Pancreas (tissue), 10 donors: ENCODE measurements around the gene SON. TPM values are rescaled to one million over a fixed set of nuclear protein-coding genes. Genes with fewer than 3 reads are reported as not detected.
A peak's percentile ranks its signal among the peaks of the same experiment; 100 is the strongest.

ENCODE experiments used
- ATAC-seq, 4 donors: fragments of 200-7000 bp; cut with Tn5 transposase; one replicate each; pipeline versions ENCODE4 v1.8.0 to v1.9.1; 2020; ENCODE audit warnings: mild to moderate bottlenecking in 4 of 4, moderate library complexity in 4 of 4
- DNase-seq, 6 donors: peaks; one replicate each; pipeline ENCODE4 v3.0.0-alpha.2; 2020
- FAIRE-seq: peaks from 2 replicates; lab custom pipeline; 2012; peaks lifted over from hg19 to GRCh38; lab: Jason Lieb, UNC
- H3K27ac ChIP-seq, 4 donors: fragments of 200-600 bp; sonication (generic); 1 replicate in 3 of 4; 2 replicates in 1 of 4; pipeline versions ENCODE4 v1.5.0 to v1.8.0; 2020
- H3K27me3 ChIP-seq, 4 donors: fragments of 200-600 bp; one replicate each; pipeline ENCODE4 v1.8.0; 2021
- H3K36me3 ChIP-seq, 3 donors: fragments of 200-600 bp; sonication (generic) in 1 of 3; one replicate each; pipeline versions ENCODE4 v1.5.0 to v1.8.0; 2020 to 2021
- H3K4me1 ChIP-seq, 3 donors: fragments of 200-600 bp; one replicate each; pipeline ENCODE4 v1.8.0; 2021
- H3K4me3 ChIP-seq, 4 donors: fragments of 200-600 bp; sonication (generic) in 2 of 4; one replicate each; pipeline versions ENCODE4 v1.5.0 to v1.8.0; 2020 to 2021
- H3K9me3 ChIP-seq, 4 donors: fragments of 200-600 bp; one replicate each; pipeline ENCODE4 v1.8.0; 2021
- WGBS, 2 donors: extraction: QIAGEN DNeasy Blood & Tissue Kit; methylation state at CpG; one replicate each; pipeline ENCODE4 v1.1.7; 2013; 5-methylcytosine and 5-hydroxymethylcytosine counted together
- intact Hi-C, 3 donors: fragments of 100-400 bp; cut with DNase I; formaldehyde crosslinking; loops; one replicate each; pipeline versions ENCODE4 v1.11.1 to v1.14.2; 2022
- polyA plus RNA-seq, 2 donors: library from polyadenylated mRNA; stranded (reverse); fragments of 200-250 nt; gene quantifications; one replicate each; pipeline ENCODE4 v1.2.3, GENCODE V29; 2013
- total RNA-seq, 6 donors: library from RNA; stranded (reverse); fragmentation: NEBNext Ultra II Directional in 4 of 6; extraction: Animal tissue kit (Norgen Biotek cat#: 25700) in 4 of 6; gene quantifications; one replicate each; pipeline versions ENCODE4 v1.2.1 to v1.2.4, GENCODE V29; 2021 to 2023
- TF ChIP-seq, protein P1 (sequence below), 4 donors: fragments of 200-600 bp; sonication (generic) in 3 of 4; IDR thresholded peaks; one replicate each; pipeline versions ENCODE4 v1.5.0 to v1.8.0; 2021; ENCODE audit warnings: antibody characterized with exemption in 4 of 4
- donor health status: healthy with polysubstance abuse.
- donor health status: DM: no; HTN: no; CAD: no; lungs with moderate emphysema.
- donor health status: DM: no; HTN: no; CAD: no.
- donor health status: control.
- donor health status: control.
- donor health status: Bipolar disorder and iron deficiency.
- donor health status: DM: yes; HTN: yes; CAD: no.
- donor health status: DM: no; HTN: no; CAD: no.
- donor health status: DM: no; HTN: no; CAD: no.
- donor health status: DM: yes; HTN: yes; CAD: no.

The SON gene
- 100 to 1,000 TPM in 3 of 6 donors, 10 to 100 TPM in 3; 82.5 to 154 (median 102) TPM for total RNA-seq
- polyA plus RNA-seq, result 100 to 1,000 TPM in 1 of 2 donors, 10 to 100 TPM in 1; 86.7 to 205 TPM

- intact Hi-C loops, result no loop called here
- WGBS, 2 donors, result 0% methylated on average over 56 of the region's 57 CpGs
- peak; percentile 96 for FAIRE-seq
Measured at GRCh38 chr21:33542640-33543504, at the start of gene SON. TSS of gene SON (plus strand) at chr21:33543038. CDS start at chr21:33543093, 55 bp downstream.

DNA sequence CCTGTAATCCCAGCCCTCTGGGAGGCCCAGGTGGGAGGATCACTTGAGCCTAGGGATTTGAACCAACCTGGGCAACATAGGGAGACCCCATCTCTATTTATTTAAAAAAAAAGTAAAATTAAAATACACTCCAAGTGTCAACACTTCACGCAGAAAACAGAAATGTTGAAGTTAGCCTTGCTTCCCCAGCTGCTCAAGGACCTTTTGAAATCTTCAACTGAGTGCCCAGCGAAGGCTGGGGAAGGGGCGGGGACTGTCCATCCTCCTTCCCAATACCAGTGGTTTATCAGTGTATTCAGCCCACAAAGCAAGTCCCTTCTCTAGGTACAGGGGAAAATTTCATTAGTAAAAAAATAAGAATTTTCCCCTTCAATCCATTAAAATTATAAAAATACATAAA, 49.1 kb upstream of the SON start:
- Histone ChIP-seq H3K9me3 (no peaks in the 10 kb centered on the region), H3K27me3 (no peaks in the 10 kb centered on the region), H3K36me3 (no peaks in the 10 kb centered on the region), H3K4me1 (no peaks in the 10 kb centered on the region), H3K27ac (no peak overlapping the region), H3K4me3 (no peak overlapping the region)
- no peak for ATAC-seq
- intact Hi-C loops, result no loop called here
- TF ChIP-seq, protein P1, sequence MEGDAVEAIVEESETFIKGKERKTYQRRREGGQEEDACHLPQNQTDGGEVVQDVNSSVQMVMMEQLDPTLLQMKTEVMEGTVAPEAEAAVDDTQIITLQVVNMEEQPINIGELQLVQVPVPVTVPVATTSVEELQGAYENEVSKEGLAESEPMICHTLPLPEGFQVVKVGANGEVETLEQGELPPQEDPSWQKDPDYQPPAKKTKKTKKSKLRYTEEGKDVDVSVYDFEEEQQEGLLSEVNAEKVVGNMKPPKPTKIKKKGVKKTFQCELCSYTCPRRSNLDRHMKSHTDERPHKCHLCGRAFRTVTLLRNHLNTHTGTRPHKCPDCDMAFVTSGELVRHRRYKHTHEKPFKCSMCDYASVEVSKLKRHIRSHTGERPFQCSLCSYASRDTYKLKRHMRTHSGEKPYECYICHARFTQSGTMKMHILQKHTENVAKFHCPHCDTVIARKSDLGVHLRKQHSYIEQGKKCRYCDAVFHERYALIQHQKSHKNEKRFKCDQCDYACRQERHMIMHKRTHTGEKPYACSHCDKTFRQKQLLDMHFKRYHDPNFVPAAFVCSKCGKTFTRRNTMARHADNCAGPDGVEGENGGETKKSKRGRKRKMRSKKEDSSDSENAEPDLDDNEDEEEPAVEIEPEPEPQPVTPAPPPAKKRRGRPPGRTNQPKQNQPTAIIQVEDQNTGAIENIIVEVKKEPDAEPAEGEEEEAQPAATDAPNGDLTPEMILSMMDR (IDR thresholded peaks at IDR 0.05), result no peak
- 81 to 93% methylated on average over 3 of the region's 3 CpGs for WGBS, 2 donors
- DNase-seq, result no peak
- no peak for FAIRE-seq

More at GRCh38 chr21:33542640-33543504, at the start of gene SON:
- ATAC-seq, result peak; percentile 92 to 97 (median 92)
- no peaks in the 10 kb centered on the region for H3K9me3 ChIP-seq
- H3K27ac ChIP-seq, result peak within 1 kb of the TSS; percentile 98 to 100 (median 100)
- TF ChIP-seq, protein P1 (IDR thresholded peaks at IDR 0.05), result no peak
- no peaks in the 10 kb centered on the region for H3K27me3 ChIP-seq
- peaks cover 13 to 39% (median 20%) of the 10 kb centered on the region in 3 donors for H3K4me1 ChIP-seq
- peak within 1 kb of the TSS; percentile 38 to 82 (median 74) for H3K4me3 ChIP-seq
- peak; percentile 95 to 99 (median 98) for DNase-seq
- peaks cover 0 to 18% (median 7%) of the 10 kb centered on the region in 3 donors for H3K36me3 ChIP-seq

DNA sequence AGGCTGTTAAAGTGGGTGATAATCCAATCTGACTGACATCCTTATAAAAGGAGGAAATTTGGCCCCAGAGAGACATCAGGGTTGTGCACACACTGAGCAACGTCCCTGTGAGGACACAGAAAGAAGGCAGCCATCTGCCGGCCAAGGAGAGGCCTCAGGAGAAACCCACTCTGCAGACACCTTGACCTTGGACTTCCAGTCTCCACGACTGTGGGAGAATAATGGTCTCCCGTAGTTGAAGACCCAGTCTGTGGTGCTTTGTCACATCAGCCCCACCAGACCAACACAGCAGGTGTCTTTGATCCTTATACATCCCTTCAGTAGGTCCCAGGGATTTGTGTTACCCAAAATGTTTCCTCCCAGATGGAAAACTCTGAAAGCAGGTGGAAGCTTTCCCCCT, 47.1 kb upstream of the SON start:
- H3K4me1 ChIP-seq, result no peaks in the 10 kb centered on the region
- H3K9me3 ChIP-seq, result no peaks in the 10 kb centered on the region
- no peaks in the 10 kb centered on the region for H3K36me3 ChIP-seq
- DNase-seq (no peak), ATAC-seq (no peak), FAIRE-seq (no peak)
- H3K27me3 ChIP-seq, result no peaks in the 10 kb centered on the region
- no peak overlapping the region for H3K27ac ChIP-seq
- H3K4me3 ChIP-seq, result no peak overlapping the region
- intact Hi-C loops, result no loop called here
- WGBS, 2 donors, result 34 to 42% methylated on average over 4 of the region's 4 CpGs
- TF ChIP-seq, protein P1 (IDR thresholded peaks at IDR 0.05), result no peak

GRCh38 chr21:33496345-33496744, 46.5 kb upstream of the SON start:
- TF ChIP-seq, protein P1 (IDR thresholded peaks at IDR 0.05), result no peak

More at GRCh38 chr21:33496345-33496744, 46.5 kb upstream of the SON start:
- Histone ChIP-seq H3K4me1 (no peaks in the 10 kb centered on the region), H3K9me3 (no peaks in the 10 kb centered on the region), H3K4me3 (no peak overlapping the region), H3K27ac (no peak overlapping the region), H3K27me3 (no peaks in the 10 kb centered on the region), H3K36me3 (no peaks in the 10 kb centered on the region)
- ATAC-seq, result no peak
- 52 to 56% methylated on average over 7 of the region's 7 CpGs for WGBS, 2 donors
- no peak for FAIRE-seq
- intact Hi-C loops, result no loop called here
- DNase-seq, result no peak
